Kidney (tissue), 14 donors: ENCODE results near the gene CADPS2. TPM values are rescaled to one million over a fixed set of nuclear protein-coding genes. Genes with fewer than 3 reads are reported as not detected.

Source experiments
- DNase-seq, 5 donors: peaks; one replicate each; pipeline ENCODE4 v3.0.0-alpha.2; 2013 to 2020
- FAIRE-seq: peaks from 2 replicates; lab custom pipeline; 2012; peaks lifted over from hg19 to GRCh38; lab: Jason Lieb, UNC
- H3K27ac ChIP-seq, 2 donors: one replicate each; pipeline ENCODE4 v1.7.0; 2013; ENCODE audit warnings: low read depth in 2 of 2, low read length in 2 of 2, inconsistent platforms in 1 of 2
- H3K27me3 ChIP-seq: one replicate; pipeline ENCODE4 v1.7.1; 2013; ENCODE audit warnings: low read length, inconsistent platforms; ENCODE audit not compliant: control insufficient read depth, insufficient read depth
- H3K36me3 ChIP-seq, 3 donors: one replicate each; pipeline versions ENCODE4 v1.7.0 to v1.7.1; 2013; ENCODE audit warnings: low read length in 3 of 3, control low read depth in 1 of 3, inconsistent platforms in 1 of 3; ENCODE audit not compliant: insufficient read depth in 3 of 3, control insufficient read depth in 2 of 3
- H3K4me1 ChIP-seq, 3 donors: one replicate each; pipeline versions ENCODE4 v1.7.0 to v1.7.1; 2013; ENCODE audit warnings: low read length in 3 of 3, inconsistent platforms in 1 of 3, low read depth in 1 of 3; ENCODE audit not compliant: control insufficient read depth in 2 of 3, insufficient read depth in 2 of 3
- H3K4me3 ChIP-seq, 3 donors: one replicate each; pipeline versions ENCODE4 v1.7.0 to v1.8.1; 2013; ENCODE audit warnings: low read length in 3 of 3, control low read depth in 1 of 3, inconsistent platforms in 1 of 3
- H3K9ac ChIP-seq, 3 donors: one replicate each; pipeline versions ENCODE4 v1.7.0 to v1.7.1; 2013; ENCODE audit warnings: low read length in 3 of 3, control low read depth in 1 of 3, inconsistent platforms in 1 of 3
- H3K9me3 ChIP-seq, 3 donors: one replicate each; pipeline versions ENCODE4 v1.7.0 to v1.7.1; 2013; ENCODE audit warnings: low read length in 3 of 3, control low read depth in 1 of 3, inconsistent platforms in 1 of 3; ENCODE audit not compliant: control insufficient read depth in 2 of 3, insufficient read depth in 1 of 3
- CTCF ChIP-seq: IDR thresholded peaks from 3 replicates; pipeline ENCODE4 v1.5.1; 2012; ENCODE audit warnings: mild to moderate bottlenecking, moderate library complexity, borderline replicate concordance; ENCODE audit not compliant: insufficient read depth; ENCODE audit errors: extremely low read depth
- intact Hi-C: fragments of 100-400 bp; cut with DNase I; formaldehyde crosslinking; loops from one replicate; pipeline ENCODE4 v1.11.1; 2022
- polyA plus RNA-seq: library from polyadenylated mRNA; stranded (reverse); fragments of 350-450 nt; fragmentation: Illumina TruSeq; extraction: RNeasy Lipid Tissue Mini Kit (QIAGEN cat#74804); gene quantifications from one replicate; pipeline ENCODE4 v1.2.3, GENCODE V29; 2014; ENCODE audit warnings: low read depth, low replicate concordance; ENCODE audit not compliant: insufficient read depth
- total RNA-seq: library from RNA; stranded (reverse); fragmentation: NEBNext Ultra II Directional; extraction: Animal tissue kit (Norgen Biotek cat#: 25700); gene quantifications from one replicate; pipeline ENCODE4 v1.2.1, GENCODE V29; 2021
- donor health status: control.
- donor health status: control.
- donor health status: control.
- donor health status: control.
- donor health status: control.
- donor health status: DM: yes; HTN: yes; CAD: no.
- donor health status: Normal renal cell carcinoma (clear cell type).

The CADPS2 gene
- total and polyA plus RNA-seq, 2 donors from 2014 or later, result 33.0 to 39.9 TPM

- TF ChIP-seq CTCF, result no peak
- FAIRE-seq (no peak), DNase-seq (no peak)
- intact Hi-C loops, result no loop called here
- Histone ChIP-seq H3K9me3 (no peaks in the 10 kb centered on the region), H3K4me1 (no peaks in the 10 kb centered on the region), H3K27ac (no peak overlapping the region), H3K4me3 (no peak overlapping the region), H3K9ac (no peak overlapping the region), H3K27me3 (no peaks in the 10 kb centered on the region), H3K36me3 (no peaks in the 10 kb centered on the region)
Measured at GRCh38 chr7:122813845-122814244, 72.4 kb downstream of the CADPS2 start.

GRCh38 chr7:122803851-122804250 is 82.4 kb downstream of the CADPS2 start:
- FAIRE-seq (no peak), DNase-seq (peak in 1 of 5 donors; percentile 7)
- H3K27me3 ChIP-seq, result no peaks in the 10 kb centered on the region
- H3K9me3 ChIP-seq, result no peaks in the 10 kb centered on the region
- intact Hi-C loops, result no loop called here
- H3K27ac ChIP-seq, result no peak overlapping the region
- no peak overlapping the region for H3K9ac ChIP-seq
- no peaks in the 10 kb centered on the region for H3K36me3 ChIP-seq
- no peak for TF ChIP-seq CTCF
- peaks cover 0 to 14% (median 0%) of the 10 kb centered on the region in 3 donors for H3K4me1 ChIP-seq
- no peak overlapping the region for H3K4me3 ChIP-seq

GRCh38 chr7:122803323-122803722 is 82.9 kb downstream of the CADPS2 start:
- TF ChIP-seq CTCF, result peak; percentile 48
- Histone ChIP-seq H3K27me3 (no peaks in the 10 kb centered on the region), H3K4me1 (peaks cover 0 to 14% (median 0%) of the 10 kb centered on the region in 3 donors), H3K9me3 (no peaks in the 10 kb centered on the region), H3K4me3 (no peak overlapping the region), H3K36me3 (no peaks in the 10 kb centered on the region), H3K9ac (peak overlapping the region in 1 of 3 donors; percentile 29), H3K27ac (peak overlapping the region in 1 of 2 donors; percentile 14)
- FAIRE-seq (no peak), DNase-seq (peak in 2 of 5 donors; percentile 22 to 34)
- intact Hi-C loops, result no loop called here

- Histone ChIP-seq H3K36me3 (no peaks in the 10 kb centered on the region), H3K9me3 (no peaks in the 10 kb centered on the region), H3K9ac (no peak overlapping the region), H3K4me3 (peak overlapping the region in 1 of 3 donors; percentile 12), H3K4me1 (peaks cover 0 to 14% (median 0%) of the 10 kb centered on the region in 3 donors), H3K27me3 (no peaks in the 10 kb centered on the region), H3K27ac (peak overlapping the region; percentile 10 to 80)
- FAIRE-seq (no peak), DNase-seq (peak in 1 of 5 donors; percentile 11)
- TF ChIP-seq CTCF, result no peak
- intact Hi-C loops, result no loop called here
Measured at GRCh38 chr7:122802301-122802751, 83.9 kb downstream of the CADPS2 start.
